ENCODE data around the gene ZNF217.
"Not testable (repeated sequence)": the region's sequence is repeated elsewhere in the genome, so short reads cannot be mapped to it uniquely, and the experiment has no call there.

Gene ZNF217

GRCh38 chr20:53622247-53623133, 28.9 kb upstream of the ZNF217 start:
- no peak for DNase-seq (ENCODE audit: low spot score)

- no peak for DNase-seq (ENCODE audit: low spot score)
These were observed 28.0 kb upstream of the ZNF217 start for GRCh38 chr20:53621482-53622246.

- DNase-seq (ENCODE audit: low spot score): not testable (repeated sequence)
These were observed 24.9 kb upstream of the ZNF217 start for GRCh38 chr20:53618490-53619000.

GRCh38 chr20:53617791-53618489, 24.3 kb upstream of the ZNF217 start:
- DNase-seq (ENCODE audit: low spot score): no peak

- DNase-seq (ENCODE audit: low spot score): not testable (repeated sequence)
These were observed 22.9 kb upstream of the ZNF217 start for GRCh38 chr20:53616489-53616888.

GRCh38 chr20:53613748-53614147, 20.1 kb upstream of the ZNF217 start:
- DNase-seq (ENCODE audit: low spot score): no peak

- DNase-seq (ENCODE audit: low spot score): not testable (repeated sequence)
These were observed 18.6 kb upstream of the ZNF217 start for GRCh38 chr20:53612289-53612688.

- DNase-seq (ENCODE audit: low spot score): peak; percentile 64
These were observed 17.8 kb upstream of the ZNF217 start for GRCh38 chr20:53611449-53611894.

- no peak for DNase-seq (ENCODE audit: low spot score)
These were observed 16.1 kb upstream of the ZNF217 start for GRCh38 chr20:53609491-53610445.

- DNase-seq (ENCODE audit: low spot score): no peak
These were observed 15.1 kb upstream of the ZNF217 start for GRCh38 chr20:53608456-53609452.

- DNase-seq (ENCODE audit: low spot score): no peak
These were observed 14.4 kb upstream of the ZNF217 start for GRCh38 chr20:53608071-53608455.

- DNase-seq (ENCODE audit: low spot score): no peak
These were observed 12.8 kb upstream of the ZNF217 start for GRCh38 chr20:53606364-53606985.

GRCh38 chr20:53605401-53605800, 11.8 kb upstream of the ZNF217 start:
- not testable (repeated sequence) for DNase-seq (ENCODE audit: low spot score)

GRCh38 chr20:53604846-53605245, 11.2 kb upstream of the ZNF217 start:
- DNase-seq (ENCODE audit: low spot score): not testable (repeated sequence)

- no peak for DNase-seq (ENCODE audit: low spot score)
These were observed 9.0 kb upstream of the ZNF217 start for GRCh38 chr20:53602661-53603060.

GRCh38 chr20:53599910-53600632, 6.4 kb upstream of the ZNF217 start:
- no peak for DNase-seq (ENCODE audit: low spot score)

- no peak for DNase-seq (ENCODE audit: low spot score)
These were observed 5.7 kb upstream of the ZNF217 start for GRCh38 chr20:53599378-53599777.

GRCh38 chr20:53599044-53599362, 5.4 kb upstream of the ZNF217 start:
- DNase-seq (ENCODE audit: low spot score): no peak
